SKM-1 (cell line): ENCODE data around the gene GASK1A.
"Not testable (repeated sequence)": the region's sequence is repeated elsewhere in the genome, so short reads cannot be mapped to it uniquely, and the experiment has no call there.

Experiments
- DNase-seq: peaks from one replicate; lab custom pipeline; 2025; ENCODE audit not compliant: unreplicated experiment; lab: John Stamatoyannopoulos, UW

GASK1A gene

DNA sequence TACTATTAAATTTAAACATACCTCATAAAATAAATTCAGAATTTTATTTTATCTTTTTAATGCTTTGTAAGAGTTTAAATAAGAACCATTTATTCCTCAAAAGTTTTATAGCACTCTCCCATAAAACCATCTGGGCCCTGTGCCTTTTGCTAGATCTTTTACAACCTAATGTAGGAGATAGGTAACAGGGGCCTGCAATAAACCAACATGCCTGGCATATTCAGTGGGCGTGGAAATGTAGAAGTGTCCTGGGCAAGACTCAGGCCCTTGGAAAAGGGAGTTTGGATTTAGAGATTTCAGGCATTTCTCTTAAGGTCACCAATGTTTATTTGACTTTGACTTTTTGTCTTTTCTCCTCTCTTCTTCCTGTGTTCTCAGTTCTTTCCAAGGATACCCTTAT is 80.3 kb downstream of the GASK1A start:
- no peak for DNase-seq

DNA sequence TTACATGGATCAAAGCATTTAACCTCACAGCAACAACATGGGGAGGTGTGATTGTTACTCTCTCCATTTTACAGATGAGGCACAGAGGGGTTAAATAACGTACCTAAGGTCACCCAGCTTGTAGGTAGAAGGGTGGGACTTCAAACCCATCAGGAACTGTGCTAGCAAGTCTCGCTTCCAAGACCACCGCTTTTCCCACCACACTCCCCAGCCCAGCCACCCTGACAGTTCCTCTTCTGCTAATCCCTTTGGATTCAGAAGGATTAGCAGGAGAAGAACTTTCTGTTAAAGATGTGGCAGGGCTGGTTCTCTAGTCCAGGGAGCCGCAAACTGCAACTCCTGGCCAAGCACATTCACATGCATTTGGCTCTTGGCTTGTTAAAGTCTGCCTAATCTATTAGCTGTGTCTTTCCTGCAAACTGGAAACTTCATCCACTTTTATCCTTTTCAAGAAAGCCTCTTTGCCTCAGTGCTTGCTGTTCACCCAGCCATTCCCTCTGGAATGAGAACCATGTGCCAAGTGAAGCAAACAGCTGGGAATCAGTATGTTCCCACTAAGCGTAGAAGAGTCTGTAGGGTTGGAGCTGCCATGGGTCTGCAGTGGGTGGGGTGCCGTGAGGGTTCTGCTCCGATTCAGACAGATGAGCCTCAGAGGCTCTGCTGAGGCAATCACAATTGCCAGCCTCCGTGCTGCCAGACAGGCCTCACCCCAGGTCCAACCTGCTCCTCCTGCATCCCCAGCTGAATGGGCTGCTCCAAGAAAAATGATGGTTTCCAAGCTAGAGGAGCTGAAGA is 82.2 kb downstream of the GASK1A start:
- DNase-seq, result no peak

DNA sequence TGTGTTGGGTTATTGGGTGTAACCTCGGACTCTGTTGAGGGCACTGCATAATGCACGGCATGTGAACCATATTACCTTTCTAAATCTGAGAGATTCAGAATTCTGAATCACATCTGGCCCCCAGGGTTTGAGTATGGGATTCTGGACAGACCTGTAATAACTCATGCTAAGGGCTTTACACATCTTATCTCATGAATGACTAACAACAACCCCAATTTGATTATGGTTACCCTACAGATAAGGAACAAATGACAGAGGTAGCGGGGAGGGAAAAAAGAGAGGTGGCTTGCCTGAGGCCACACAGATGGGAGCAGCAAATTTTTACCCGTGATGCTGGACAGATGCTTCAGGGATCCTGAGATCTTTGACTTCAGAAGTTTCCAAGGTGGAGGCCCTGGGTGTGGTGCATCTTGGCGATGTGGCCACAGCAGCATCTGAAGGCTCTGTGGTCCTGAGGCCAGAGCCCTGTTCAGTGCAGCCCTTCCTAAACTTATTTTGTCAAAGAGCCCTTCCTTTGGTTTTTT is 83.0 kb downstream of the GASK1A start:
- DNase-seq, result no peak

DNA sequence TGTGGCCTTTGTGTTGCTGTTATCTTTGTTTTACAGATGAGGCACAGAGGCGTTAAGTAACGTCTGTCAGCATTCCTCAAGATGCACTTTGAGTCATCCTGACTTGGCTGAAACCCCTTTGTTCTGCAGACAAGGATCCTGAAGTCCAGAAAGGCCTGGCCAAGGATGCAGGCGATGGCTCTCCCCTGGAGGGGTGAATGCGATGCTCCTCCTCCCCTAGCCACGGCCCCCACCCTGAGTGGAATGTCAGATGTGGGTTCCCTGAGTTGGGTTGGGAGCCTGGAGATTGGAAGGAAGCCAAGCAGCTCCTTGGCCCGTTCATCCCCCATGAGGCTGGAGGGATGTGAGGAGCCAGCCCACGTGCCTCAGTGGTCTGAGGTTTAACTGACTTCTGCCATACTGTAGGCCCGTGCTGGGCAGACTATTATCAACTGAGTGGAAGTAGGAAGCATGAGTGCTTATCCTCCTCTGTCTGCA is 83.5 kb downstream of the GASK1A start:
- no peak for DNase-seq

DNA sequence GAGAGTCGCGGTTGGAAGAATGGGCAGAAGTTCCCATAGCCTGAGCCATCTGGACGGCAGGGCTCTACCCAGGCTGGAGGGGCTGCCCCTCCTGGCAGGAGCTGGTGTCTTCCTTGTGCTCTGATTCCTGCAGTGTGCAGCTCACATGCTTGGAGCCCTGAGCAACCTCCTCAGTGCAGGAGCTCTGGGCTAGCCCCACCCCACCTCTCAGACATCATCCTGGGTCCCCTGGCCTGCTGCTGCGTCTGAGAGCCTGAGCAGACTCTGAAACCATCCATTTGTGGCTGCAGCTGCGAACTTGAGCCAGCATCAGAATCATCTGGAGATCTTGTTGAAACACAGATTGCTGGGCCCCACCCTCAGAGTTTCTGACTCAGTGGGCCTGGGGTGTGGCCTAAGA is 84.0 kb downstream of the GASK1A start:
- no peak for DNase-seq

DNA sequence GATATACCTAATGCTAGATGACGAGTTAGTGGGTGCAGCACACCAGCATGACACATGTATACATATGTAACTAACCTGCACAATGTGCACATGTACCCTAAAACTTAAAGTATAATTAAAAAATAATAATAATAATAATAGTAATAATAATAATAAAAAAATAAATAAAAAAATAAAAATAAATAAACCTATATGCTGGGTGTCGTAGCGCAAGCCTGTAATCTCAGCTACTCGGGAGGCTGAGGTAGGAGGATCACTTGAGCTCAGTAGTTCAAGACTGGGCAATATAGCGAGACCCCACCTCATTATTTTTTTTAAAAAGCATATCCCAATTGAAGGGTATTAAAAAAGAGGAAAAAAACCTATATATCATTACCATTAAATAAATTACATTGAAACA is 91.6 kb downstream of the GASK1A start:
- DNase-seq, result not testable (repeated sequence)

DNA sequence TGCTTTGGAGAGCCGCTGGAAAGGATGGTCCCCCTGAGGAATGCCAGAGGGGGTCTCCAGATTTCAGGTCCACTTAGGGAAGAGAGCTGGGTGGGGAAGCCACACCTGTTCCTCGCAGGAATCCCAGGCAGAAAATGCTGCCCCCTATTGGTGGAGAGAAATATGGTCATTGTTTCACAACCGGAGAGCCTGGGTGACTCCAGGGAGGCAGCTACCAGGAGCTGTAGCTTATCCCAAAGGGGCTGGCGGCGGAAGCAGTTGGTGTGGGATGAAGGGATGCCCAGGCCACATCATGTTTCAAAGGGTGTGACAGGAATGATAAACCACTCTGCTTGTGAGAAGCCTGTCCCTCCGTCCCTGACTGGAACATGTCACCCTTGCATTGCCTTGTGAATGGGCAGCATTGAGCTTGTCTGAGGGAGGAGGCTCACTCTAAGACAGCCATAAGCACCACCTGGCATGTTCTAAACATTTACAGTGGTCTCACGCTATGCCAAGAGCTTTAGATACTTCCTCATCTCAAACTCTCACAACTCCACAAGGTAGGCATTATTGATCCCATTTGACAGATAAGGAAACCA is 92.3 kb downstream of the GASK1A start:
- no peak for DNase-seq

DNA sequence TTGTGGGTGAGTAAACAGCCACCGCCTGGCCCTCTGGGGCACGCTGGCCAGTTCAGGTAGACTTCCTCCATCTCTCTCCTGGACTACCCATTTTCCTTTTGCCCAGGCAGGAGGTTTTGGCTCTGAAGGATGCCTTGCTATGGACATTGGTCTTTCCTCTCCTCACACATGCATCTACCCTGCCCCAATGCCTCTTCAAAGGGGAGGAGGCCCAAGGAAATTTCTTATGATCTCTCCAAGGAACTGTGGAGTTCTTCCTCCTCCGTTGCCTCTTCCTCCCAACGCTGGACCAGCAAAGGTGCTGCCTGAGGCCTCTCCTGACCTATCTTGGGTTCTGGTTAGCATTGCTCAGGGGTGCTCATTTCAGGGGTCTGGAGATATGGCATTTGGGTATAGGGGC is 93.2 kb downstream of the GASK1A start:
- DNase-seq, result no peak

DNA sequence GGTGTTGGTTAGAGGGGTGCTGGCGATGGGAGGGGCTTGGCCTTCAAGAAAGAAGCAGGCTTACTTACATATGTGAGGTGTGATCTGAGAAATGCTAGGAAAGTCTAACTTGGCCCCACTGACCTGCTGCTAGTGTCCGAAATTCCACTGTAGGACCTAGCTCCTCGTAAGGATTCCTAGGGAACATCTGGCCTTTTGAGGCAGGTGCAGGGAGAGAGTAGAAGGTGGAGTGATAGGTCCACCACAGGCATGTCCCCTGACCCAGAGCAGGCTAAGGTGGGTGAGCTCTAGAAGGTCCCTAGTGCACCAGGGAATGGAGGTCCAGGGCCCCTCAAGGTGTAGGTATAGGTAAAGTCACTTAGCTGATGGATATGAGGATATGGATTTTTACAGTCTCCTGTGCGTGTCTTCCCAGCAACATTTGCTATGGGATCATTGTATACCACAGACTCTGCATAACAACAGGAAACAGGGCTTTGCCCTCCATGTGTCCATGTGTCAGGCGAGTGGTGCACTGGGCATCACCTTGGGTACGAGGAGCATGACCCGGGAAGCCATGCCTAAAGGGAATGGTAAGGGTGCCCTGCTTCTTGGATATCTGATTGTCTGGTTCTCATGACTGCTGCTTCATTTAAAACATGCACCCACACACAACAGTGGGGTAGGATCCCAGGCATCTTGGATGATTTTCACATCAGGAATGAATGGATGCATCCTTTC is 94.2 kb downstream of the GASK1A start:
- no peak for DNase-seq

DNA sequence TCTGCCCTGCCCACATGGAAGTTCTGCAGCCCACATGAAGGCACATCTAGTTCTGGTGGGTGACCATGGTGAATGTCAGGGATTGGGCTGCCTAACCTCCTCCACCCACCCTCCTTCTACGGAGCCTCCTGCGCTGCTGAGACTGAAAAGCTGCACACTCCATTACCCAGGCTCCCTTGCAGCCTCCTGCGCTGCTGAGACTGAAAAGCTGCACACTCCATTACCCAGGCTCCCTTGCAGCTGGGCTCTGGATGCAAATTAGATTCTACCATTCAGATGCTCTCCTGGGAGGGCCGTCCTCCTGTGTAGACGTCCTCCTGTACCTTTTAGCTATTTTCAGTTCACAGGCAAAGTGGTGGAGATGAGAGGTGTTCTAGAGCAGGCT is 94.7 kb downstream of the GASK1A start:
- no peak for DNase-seq

DNA sequence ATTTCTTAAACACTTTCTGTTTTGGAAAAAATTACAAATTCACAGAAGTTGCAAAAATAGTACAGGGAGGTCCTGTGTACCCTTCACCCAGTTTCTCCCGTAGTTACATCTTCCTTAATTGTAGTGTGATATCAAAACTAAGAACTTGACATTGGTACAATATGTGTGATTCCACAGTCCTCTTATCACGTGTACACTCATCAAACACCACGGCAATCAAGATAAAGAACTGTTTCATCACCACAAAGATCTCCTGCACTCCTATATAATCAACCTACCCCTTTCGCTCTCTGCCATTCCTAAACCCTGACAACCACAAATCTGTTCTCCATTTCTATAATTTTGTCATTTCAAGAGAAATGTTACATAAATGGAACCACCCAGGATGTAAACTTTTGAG is 95.4 kb downstream of the GASK1A start:
- DNase-seq, result no peak

DNA sequence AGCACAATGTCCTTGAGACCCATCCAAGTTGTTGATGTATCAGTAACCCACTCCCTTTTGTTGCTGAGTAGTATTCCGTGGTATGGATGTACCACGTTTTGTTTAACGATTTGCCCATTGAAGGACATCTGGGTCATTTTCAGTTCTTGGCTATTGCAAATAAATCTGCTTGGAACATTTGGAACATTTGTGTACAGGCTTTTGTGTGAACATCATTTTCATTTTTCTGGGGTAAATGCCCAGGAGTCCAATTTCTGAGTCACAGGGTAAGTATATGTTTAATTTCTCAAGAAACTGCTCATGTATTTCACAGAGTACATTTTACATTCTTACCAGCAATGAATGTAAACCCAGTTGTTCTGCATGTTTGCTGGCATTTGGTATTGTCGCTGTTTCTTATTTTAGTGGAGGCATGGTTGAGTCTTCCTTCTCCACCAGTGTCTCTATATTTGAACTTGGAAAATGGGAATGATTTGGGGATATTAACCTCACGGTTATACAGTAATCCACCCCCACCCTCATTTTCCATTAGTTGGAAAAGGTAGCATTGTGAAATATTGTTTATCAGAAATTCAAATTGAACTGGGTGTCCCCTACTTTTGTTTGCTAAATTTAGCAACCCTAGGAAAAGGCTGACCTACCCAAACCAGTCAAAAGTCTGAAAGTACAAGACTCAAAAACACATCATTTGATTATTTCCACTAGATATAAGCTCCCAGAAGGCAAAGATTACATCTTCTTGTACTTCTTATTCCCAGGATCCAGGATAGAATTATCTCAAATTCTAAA is 96.0 kb downstream of the GASK1A start:
- DNase-seq, result no peak

DNA sequence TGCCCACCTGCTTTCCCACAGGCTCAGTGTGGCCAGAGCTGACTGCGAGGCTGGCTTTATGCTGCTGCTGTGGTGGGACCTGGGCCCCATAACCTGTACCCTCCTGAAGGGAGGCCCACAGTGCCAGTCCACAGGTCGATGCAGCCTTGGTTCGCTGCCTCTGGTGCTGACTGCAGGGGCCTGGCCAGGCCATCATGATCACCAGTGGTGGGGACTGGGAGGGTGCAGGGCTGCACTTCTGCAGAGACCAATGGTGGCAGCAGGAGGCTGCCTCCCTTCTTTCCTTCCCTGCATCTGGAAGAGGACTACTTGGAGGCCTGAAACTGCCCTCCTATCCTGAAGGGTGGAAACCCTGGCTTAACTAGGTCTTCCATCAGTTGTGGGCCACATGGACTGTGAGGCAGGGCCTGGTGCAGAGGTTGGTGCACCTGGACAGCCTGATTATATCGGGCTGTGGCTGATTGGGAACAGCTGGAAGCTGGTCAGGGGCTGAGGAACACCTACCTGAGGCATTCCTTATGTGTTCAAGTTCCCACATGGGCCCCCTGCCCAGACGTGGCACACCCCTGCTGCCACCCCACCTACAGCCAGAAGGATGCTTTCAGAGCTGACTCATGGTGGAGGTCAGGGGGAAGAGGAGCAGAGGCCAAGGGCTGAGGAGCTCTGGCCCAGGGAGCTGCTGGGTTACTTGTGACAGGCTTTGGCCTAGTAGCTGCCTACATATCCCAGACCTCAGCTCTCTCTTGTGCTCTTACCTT is 97.0 kb downstream of the GASK1A start:
- DNase-seq, result no peak

DNA sequence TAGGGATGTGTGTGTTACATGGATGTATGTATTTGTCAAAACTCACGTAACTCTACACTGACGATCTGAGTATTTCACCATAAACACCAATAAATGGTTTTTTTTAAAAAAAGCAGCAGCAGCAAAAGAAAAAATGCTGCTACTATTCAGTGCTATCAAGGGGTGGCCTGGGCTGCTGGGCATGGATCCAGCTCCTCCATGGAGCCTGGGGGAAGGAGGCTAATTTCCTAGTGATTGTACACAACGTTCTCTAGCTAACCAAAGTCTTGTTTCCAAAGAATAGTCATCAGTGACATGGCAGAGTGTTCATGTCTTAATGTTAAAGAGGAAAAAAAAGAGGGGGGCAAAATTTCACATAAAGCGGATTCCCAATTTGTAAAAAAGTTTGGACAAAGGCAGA is 97.7 kb downstream of the GASK1A start:
- DNase-seq, result no peak

DNA sequence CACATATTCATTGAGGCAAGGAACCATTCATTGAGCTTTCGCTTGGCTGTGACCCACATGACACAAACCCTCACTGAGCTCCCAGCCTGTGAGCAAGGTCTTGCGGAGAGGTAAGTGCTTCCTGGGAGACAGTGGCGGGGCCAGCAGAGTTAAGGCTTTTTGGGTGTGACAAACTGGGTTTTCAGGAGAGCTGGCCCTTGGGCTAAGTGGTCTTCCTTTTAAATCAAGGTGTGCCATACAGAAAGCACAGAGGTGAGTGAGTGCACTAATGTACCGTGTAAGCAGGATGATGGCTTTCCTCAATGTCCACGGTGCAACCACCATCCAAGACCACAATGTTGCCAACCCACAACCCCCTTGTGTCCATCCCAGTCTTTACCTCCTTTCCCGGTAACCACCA is 98.2 kb downstream of the GASK1A start:
- no peak for DNase-seq

DNA sequence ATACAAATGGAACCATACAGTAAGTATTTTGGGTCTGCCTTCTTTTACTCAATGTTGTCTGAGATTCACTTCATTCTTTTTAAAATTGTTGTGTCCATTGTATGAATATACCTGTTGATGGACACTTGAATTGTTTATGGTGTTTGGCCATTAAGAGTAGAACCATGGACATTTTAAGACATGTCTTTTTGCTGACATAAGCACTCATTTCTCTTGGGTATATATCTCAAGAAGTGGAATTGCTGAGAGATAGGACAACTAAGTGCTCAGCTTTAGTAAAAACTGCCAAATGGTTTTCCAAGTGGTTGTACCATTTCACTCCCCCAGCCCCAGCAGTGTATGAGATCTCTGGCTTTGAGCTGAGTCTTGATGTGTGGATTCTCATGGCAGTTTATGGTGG is 98.6 kb downstream of the GASK1A start:
- no peak for DNase-seq

DNA sequence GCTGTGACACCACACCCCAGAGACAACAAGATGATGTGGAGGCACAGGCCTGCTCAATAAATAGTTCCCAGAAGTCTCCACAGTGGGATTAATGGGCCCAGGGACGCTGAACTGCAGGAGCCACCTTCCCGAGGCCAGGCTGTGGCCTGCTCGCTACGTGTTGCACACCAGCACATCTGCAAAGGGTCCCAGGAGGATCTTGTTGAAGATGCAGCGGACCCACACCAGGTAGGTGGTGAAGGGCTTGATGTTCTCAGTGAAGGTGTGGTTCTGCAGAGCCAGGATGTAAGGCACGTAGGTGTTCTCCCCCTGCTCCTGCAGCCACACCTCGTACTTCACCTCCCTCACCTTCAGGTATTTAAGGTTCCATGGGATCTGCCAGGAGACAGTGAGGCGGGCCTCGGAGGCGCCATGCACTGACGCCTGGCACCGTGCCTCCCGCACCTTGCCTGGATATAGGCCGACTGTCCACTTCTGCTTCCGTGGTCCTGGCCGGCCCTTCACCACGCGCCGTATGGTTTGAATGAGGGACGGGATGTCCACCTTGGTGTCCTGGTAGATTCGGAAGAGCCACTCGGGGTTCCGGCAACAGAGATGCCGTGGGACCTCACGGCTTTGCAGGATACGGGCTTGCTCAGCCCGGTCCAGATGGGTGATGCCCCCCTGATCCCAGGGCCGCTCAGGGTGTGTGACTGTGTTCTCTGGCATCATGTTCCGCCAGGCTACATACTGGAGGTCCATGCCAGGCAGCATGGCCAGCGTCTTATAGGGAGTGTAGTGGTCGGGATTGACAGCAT is 100.6 kb downstream of the GASK1A start:
- DNase-seq, result no peak

DNA sequence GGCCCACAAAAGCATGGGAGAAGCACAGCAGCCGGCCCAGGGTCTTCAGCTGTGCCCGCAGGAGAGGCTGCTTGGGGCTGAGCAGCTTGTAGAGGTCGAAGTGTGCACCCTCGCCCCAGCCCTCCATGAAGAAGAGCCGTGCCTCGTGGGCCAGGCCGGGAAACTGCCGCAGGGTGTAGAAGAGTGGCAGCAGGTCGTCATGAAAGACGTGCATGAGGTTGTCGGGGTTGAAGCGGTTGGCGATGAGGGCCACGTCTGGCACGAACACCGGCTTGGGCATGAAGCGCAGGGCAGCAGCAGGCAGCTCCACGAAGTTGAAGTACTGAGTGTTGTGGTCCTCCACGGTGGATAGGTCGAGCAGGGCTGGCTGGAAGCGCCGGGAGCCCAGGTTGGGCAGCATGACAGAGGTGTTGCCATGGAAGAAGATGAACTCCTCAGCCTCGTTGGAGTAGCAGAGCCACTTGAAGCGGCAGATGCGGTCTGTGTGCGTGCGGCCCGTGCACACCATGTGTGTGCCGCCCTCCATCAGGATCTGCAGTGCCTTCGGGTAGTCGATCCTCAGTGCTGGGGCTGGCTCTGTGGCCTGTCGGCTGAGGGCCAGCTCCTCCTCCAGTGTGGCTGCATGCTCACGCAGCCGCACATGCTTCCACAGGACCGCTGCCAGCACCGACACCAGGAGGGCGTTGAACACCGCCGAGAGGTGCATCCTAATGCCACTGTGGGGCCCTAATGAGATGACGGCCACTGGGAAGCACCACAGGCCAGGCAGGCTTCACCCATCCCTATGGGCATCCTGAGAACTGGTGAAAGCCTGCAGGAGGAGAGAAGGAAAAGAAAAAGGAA is 101.8 kb downstream of the GASK1A start:
- DNase-seq, result no peak

DNA sequence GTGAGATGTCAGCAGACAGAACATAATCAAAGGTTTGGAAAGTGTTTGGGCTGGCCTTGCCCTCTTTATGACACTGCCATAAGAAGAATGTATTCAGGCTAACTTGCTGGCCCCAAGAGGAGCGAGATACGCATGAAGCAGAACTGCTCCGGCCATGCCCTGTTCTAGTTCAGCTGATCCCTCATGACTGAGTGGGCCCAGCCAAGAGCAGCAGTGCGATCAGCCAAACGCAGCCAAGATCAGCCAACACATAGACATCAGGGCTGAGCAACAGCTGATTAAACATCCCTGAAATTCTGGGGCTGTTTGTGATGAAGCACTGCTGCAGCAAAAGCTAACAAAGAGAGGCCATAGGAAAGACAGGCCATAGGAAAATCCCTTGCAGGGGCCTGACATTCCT is 102.7 kb downstream of the GASK1A start:
- no peak for DNase-seq
